Vagina (tissue), 2 donors: Measurements from ENCODE around the gene ATP8B2.

ENCODE experiments used
- POLR2A ChIP-seq, 2 donors: fragments of 450-650 bp; IDR thresholded peaks; one replicate each; pipeline ENCODE4 v1.6.1; 2017; ENCODE audit warnings: antibody characterized with exemption in 2 of 2, mild to moderate bottlenecking in 2 of 2, moderate library complexity in 2 of 2
- TF ChIP-seq, protein P1 (sequence below), 3 experiments: fragments of 450-650 bp in 2 of 3; fragments of 200-600 bp in 1 of 3; sonication (generic) in 1 of 3; IDR thresholded peaks; one replicate each; pipeline ENCODE4 v1.5.1; 2017 to 2019; ENCODE audit warnings: antibody characterized with exemption in 3 of 3, mild to moderate bottlenecking in 2 of 3, moderate library complexity in 2 of 3

DNA sequence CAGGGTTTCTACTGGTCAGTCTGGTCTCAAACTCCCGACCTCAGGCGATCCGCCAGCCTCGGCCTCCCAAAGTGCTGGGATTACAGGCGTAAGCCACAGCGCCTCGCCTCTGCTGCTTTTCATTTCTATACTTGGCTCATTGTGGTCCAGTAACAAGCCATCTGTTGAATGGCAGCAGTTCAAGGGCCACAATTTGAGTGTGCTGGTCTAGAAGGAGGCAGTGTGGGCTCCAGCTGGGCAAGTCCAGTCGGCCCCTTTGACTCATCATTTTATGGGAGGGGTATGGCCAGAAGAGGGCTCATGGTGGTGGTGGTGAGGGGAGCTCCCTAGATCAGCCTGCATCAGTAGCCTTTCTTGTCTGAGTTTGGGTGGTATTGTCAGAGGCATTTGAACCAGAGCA lies 33.2 kb downstream of the ATP8B2 start:
- TF ChIP-seq, protein P1, sequence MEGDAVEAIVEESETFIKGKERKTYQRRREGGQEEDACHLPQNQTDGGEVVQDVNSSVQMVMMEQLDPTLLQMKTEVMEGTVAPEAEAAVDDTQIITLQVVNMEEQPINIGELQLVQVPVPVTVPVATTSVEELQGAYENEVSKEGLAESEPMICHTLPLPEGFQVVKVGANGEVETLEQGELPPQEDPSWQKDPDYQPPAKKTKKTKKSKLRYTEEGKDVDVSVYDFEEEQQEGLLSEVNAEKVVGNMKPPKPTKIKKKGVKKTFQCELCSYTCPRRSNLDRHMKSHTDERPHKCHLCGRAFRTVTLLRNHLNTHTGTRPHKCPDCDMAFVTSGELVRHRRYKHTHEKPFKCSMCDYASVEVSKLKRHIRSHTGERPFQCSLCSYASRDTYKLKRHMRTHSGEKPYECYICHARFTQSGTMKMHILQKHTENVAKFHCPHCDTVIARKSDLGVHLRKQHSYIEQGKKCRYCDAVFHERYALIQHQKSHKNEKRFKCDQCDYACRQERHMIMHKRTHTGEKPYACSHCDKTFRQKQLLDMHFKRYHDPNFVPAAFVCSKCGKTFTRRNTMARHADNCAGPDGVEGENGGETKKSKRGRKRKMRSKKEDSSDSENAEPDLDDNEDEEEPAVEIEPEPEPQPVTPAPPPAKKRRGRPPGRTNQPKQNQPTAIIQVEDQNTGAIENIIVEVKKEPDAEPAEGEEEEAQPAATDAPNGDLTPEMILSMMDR (IDR thresholded peaks at IDR 0.05): no peak
- no peak for TF ChIP-seq POLR2A (IDR thresholded peaks at IDR 0.05)
